ENCODE measurements around the gene UBE2O.

Gene UBE2O

DNA sequence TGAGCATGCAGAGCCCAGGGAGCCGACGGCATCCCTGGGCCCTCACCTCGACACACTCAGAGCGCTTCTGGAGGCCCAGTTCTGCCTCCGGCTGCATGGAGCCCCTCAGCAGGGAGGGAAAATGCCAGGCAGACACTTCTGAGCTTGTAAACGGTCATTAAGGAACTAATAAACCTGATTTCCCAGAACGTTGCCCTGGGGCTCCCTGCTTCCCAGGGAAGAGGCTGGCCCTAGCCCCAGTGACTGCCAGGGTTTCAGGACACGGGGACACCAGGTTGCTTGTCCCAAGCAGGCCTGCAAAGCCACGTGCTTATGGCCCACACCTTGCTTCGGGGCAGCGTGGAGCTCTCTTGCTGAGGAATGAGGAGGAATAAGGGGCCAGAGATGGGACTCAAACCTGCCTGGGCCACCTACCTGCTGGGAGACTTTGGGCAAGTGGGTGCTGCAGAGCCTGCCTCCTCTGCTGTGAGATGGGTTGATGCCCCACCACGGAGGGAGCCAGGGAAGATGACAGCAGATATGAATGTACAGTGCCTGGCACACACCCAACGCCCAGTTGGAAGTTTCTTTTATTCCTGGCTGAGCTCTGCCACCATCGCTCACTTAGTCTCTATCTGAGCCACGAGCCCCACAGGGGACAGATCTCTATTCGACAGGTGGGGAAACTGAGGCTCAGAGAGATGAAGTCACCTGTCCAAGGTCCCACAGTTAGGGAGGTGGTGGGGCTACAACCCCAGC lies 42.9 kb upstream of the UBE2O start:
- Histone ChIP-seq H3K27me3 (ENCODE audit: control insufficient read depth, insufficient read depth, low read length) (peaks cover 3% of the 10 kb centered on the region), H3K9me3 (ENCODE audit: control insufficient read depth, insufficient read depth, low read length) (no peaks in the 10 kb centered on the region), H3K4me1 (ENCODE audit: control insufficient read depth, insufficient read depth, low read length) (peaks cover 15% of the 10 kb centered on the region), H3K4me3 (ENCODE audit: low read depth, low read length) (no peak overlapping the region), H3K9ac (ENCODE audit: low read depth, low read length) (no peak overlapping the region), H3K36me3 (ENCODE audit: control insufficient read depth, insufficient read depth, low read length) (peaks cover 4% of the 10 kb centered on the region)

GRCh38 chr17:76493505-76494167 lies 40.7 kb upstream of the UBE2O start:
- Histone ChIP-seq H3K36me3 (ENCODE audit: control insufficient read depth, insufficient read depth, low read length) (peaks cover 4% of the 10 kb centered on the region), H3K27me3 (ENCODE audit: control insufficient read depth, insufficient read depth, low read length) (no peaks in the 10 kb centered on the region), H3K4me3 (ENCODE audit: low read depth, low read length) (no peak overlapping the region), H3K9me3 (ENCODE audit: control insufficient read depth, insufficient read depth, low read length) (no peaks in the 10 kb centered on the region), H3K9ac (ENCODE audit: low read depth, low read length) (peak overlapping the region; percentile 37), H3K4me1 (ENCODE audit: control insufficient read depth, insufficient read depth, low read length) (peaks cover 8% of the 10 kb centered on the region)

- Histone ChIP-seq H3K36me3 (ENCODE audit: control insufficient read depth, insufficient read depth, low read length) (peaks cover 4% of the 10 kb centered on the region), H3K9me3 (ENCODE audit: control insufficient read depth, insufficient read depth, low read length) (no peaks in the 10 kb centered on the region), H3K4me3 (ENCODE audit: low read depth, low read length) (no peak overlapping the region), H3K9ac (ENCODE audit: low read depth, low read length) (peak overlapping the region; percentile 37), H3K27me3 (ENCODE audit: control insufficient read depth, insufficient read depth, low read length) (no peaks in the 10 kb centered on the region), H3K4me1 (ENCODE audit: control insufficient read depth, insufficient read depth, low read length) (peaks cover 8% of the 10 kb centered on the region)
Observed at GRCh38 chr17:76492989-76493501, 40.1 kb upstream of the UBE2O start.

DNA sequence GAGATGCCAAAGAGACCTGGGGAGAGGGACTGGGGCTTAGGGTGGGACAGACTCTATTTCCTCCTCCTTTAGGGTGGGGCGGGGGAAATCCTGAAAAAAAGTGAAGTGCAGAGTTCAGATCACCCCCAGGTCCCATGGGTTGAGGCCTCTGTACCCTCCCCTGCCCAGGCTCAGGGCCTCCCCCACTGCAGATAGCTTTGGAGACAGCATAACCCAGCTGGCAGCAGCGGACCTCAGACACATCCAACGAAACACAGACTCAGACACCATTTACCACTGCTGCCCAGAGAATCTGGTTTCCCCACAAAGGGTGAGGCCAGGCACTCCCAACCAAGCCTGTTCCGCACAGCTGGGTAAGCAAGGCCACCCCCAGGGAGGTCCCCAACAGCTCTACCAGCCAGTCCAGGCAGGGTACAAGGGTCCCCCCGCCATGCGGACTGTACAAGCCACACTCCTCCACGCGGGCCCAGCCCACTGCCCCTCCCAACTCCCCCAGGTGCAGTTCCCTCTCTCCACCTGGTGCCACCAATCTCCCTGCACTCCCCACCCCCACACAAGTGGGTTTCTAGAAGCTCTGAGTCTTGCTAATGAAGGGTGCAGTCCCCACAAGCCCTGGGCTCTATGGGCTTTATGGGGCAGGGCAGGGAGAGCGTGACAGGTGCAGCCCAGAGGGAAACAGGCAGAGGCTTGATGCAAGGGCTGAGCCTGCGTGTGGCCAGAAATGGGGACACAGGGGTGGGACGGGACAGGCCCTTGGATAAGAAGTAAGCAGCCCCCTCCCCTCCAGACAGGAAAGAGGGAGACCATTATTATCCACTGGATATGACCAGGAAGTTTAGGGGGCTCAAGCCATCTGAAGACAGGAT lies 39.4 kb upstream of the UBE2O start:
- no peaks in the 10 kb centered on the region for H3K9me3 ChIP-seq (ENCODE audit: control insufficient read depth, insufficient read depth, low read length)
- H3K4me3 ChIP-seq (ENCODE audit: low read depth, low read length), result no peak overlapping the region
- peaks cover 5% of the 10 kb centered on the region for H3K4me1 ChIP-seq (ENCODE audit: control insufficient read depth, insufficient read depth, low read length)
- peak overlapping the region; percentile 37 for H3K9ac ChIP-seq (ENCODE audit: low read depth, low read length)
- peaks cover under 1% of the 10 kb centered on the region for H3K36me3 ChIP-seq (ENCODE audit: control insufficient read depth, insufficient read depth, low read length)
- no peaks in the 10 kb centered on the region for H3K27me3 ChIP-seq (ENCODE audit: control insufficient read depth, insufficient read depth, low read length)

GRCh38 chr17:76491271-76492122 lies 38.5 kb upstream of the UBE2O start:
- no peaks in the 10 kb centered on the region for H3K27me3 ChIP-seq (ENCODE audit: control insufficient read depth, insufficient read depth, low read length)
- H3K4me1 ChIP-seq (ENCODE audit: control insufficient read depth, insufficient read depth, low read length), result peaks cover 5% of the 10 kb centered on the region
- no peaks in the 10 kb centered on the region for H3K9me3 ChIP-seq (ENCODE audit: control insufficient read depth, insufficient read depth, low read length)
- no peak overlapping the region for H3K9ac ChIP-seq (ENCODE audit: low read depth, low read length)
- no peaks in the 10 kb centered on the region for H3K36me3 ChIP-seq (ENCODE audit: control insufficient read depth, insufficient read depth, low read length)
- H3K4me3 ChIP-seq (ENCODE audit: low read depth, low read length), result no peak overlapping the region

DNA sequence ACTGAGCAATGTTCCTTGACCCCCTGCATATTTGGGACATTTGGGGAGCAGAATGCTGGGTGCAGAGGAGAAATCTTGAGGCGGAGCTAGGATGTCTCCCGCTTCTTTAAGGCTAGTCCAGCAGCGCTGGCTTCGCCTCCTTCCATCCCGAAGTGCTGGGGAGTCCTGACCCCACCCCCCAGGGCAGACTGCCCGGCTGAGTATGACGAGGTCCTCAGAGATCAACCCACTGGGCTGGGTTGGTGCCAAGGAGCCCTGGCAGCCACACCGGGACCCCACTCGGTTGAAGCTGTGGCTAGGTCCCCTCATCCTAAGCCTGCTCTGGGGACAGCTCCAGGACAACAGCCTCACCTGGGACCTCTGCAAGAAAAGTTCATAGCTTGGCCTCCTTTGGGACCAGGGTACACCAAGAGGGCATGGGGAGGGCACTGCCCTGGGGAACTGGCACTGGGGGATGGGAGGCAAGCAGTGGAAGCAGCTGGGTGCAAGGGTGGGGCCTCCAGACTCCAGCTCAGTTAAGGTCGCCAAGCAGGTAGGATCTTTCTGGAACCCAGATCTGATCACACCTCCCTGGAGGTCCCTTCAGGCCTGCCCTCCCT lies 37.3 kb upstream of the UBE2O start:
- Histone ChIP-seq H3K4me3 (ENCODE audit: low read depth, low read length) (no peak overlapping the region), H3K4me1 (ENCODE audit: control insufficient read depth, insufficient read depth, low read length) (peaks cover 5% of the 10 kb centered on the region), H3K36me3 (ENCODE audit: control insufficient read depth, insufficient read depth, low read length) (no peaks in the 10 kb centered on the region), H3K9me3 (ENCODE audit: control insufficient read depth, insufficient read depth, low read length) (no peaks in the 10 kb centered on the region), H3K9ac (ENCODE audit: low read depth, low read length) (no peak overlapping the region), H3K27me3 (ENCODE audit: control insufficient read depth, insufficient read depth, low read length) (no peaks in the 10 kb centered on the region)

DNA sequence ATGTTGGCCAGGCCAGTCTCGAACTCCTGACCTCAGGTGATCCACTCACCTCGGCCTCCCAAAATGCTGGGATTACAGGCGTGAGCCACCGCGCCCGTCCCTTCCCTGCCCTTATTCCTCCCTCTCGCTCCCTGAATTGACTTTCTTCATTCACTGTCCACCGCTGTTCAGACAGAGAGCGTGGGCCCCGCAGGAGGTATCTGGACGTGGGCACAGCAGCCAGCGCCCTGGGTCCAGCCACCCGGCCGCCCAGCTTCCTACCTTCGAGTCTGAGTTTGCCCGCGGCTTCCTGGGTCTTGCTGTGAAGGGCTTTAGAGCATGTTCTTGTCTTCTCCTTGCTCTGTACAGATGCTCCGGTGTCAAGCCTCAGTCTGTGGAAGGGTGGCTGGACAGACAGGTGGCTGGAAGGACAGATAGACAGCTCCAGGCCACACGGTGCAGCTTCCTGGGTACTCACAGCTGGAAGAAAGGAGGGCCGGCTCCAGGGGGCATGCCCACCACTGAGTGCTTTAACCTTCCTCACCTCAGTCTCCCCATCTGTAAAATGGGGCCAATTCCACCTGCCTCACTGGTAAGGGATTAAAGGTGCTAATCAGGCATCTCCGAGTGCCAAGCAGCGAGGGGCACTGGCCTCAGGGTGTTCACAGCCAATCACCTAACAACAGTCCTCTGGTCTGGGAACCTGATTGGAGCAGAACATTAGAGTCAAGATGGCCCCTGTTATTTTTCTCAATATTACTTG lies 34.7 kb upstream of the UBE2O start:
- peaks cover 2% of the 10 kb centered on the region for H3K4me1 ChIP-seq (ENCODE audit: control insufficient read depth, insufficient read depth, low read length)
- no peaks in the 10 kb centered on the region for H3K9me3 ChIP-seq (ENCODE audit: control insufficient read depth, insufficient read depth, low read length)
- H3K4me3 ChIP-seq (ENCODE audit: low read depth, low read length), result no peak overlapping the region
- H3K36me3 ChIP-seq (ENCODE audit: control insufficient read depth, insufficient read depth, low read length), result no peaks in the 10 kb centered on the region
- H3K27me3 ChIP-seq (ENCODE audit: control insufficient read depth, insufficient read depth, low read length), result no peaks in the 10 kb centered on the region
- no peak overlapping the region for H3K9ac ChIP-seq (ENCODE audit: low read depth, low read length)

GRCh38 chr17:76485569-76485968 lies 32.6 kb upstream of the UBE2O start:
- Histone ChIP-seq H3K9me3 (ENCODE audit: control insufficient read depth, insufficient read depth, low read length) (no peaks in the 10 kb centered on the region), H3K4me1 (ENCODE audit: control insufficient read depth, insufficient read depth, low read length) (no peaks in the 10 kb centered on the region), H3K4me3 (ENCODE audit: low read depth, low read length) (no peak overlapping the region), H3K9ac (ENCODE audit: low read depth, low read length) (no peak overlapping the region), H3K27me3 (ENCODE audit: control insufficient read depth, insufficient read depth, low read length) (no peaks in the 10 kb centered on the region), H3K36me3 (ENCODE audit: control insufficient read depth, insufficient read depth, low read length) (no peaks in the 10 kb centered on the region)

DNA sequence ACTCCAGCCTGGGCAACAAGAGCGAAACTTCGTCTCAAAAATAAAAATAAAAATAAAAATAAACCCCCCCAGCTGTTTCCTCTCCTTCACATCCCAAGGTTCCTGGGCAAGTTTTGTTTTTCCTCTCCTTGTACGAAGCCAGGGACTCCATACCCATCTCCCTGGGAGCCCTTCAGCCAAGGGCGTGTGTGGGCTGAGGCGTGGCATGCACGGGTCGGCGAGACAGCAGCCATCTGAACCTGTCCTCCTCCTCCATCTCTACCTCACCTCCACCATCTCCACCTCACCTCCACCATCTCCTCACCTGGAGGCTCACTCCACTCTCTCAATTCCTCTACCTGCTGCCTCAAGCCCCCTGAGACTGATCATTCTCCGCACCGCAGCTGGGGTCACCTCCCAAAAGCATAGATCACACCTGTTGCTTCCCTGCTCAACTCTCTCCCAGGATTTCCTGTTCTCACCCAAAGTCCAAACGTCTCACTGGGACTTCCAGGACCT lies 31.3 kb upstream of the UBE2O start:
- no peak overlapping the region for H3K4me3 ChIP-seq (ENCODE audit: low read depth, low read length)

GRCh38 chr17:76481071-76481655 lies 28.2 kb upstream of the UBE2O start:
- Histone ChIP-seq H3K4me3 (ENCODE audit: low read depth, low read length) (no peak overlapping the region), H3K27me3 (ENCODE audit: control insufficient read depth, insufficient read depth, low read length) (no peaks in the 10 kb centered on the region), H3K9ac (ENCODE audit: low read depth, low read length) (no peak overlapping the region), H3K4me1 (ENCODE audit: control insufficient read depth, insufficient read depth, low read length) (no peaks in the 10 kb centered on the region), H3K9me3 (ENCODE audit: control insufficient read depth, insufficient read depth, low read length) (no peaks in the 10 kb centered on the region), H3K36me3 (ENCODE audit: control insufficient read depth, insufficient read depth, low read length) (peaks cover 10% of the 10 kb centered on the region)

More for the DNA sequence above, 31.3 kb upstream of the UBE2O start:
- Histone ChIP-seq H3K4me1 (ENCODE audit: control insufficient read depth, insufficient read depth, low read length) (no peaks in the 10 kb centered on the region), H3K9me3 (ENCODE audit: control insufficient read depth, insufficient read depth, low read length) (no peaks in the 10 kb centered on the region), H3K27me3 (ENCODE audit: control insufficient read depth, insufficient read depth, low read length) (no peaks in the 10 kb centered on the region), H3K9ac (ENCODE audit: low read depth, low read length) (no peak overlapping the region), H3K36me3 (ENCODE audit: control insufficient read depth, insufficient read depth, low read length) (peaks cover 3% of the 10 kb centered on the region)

All from iPS-15b (cell line).